PC-9 (cell line): ENCODE measurements around the gene RAMACL. TPM values are rescaled to one million over a fixed set of nuclear protein-coding genes. Genes with fewer than 3 reads are reported as not detected.

Experiments
- total RNA-seq: library from RNA; stranded (reverse); gene quantifications from 2 replicates; pipeline ENCODE4 v1.2.3, GENCODE V29; 2021

RAMACL gene
- total RNA-seq, 1 experiment from 2014 or later = 0.52 TPM

Other genes with a start within 250 kb of the RAMACL start
- 31.5 and 39.9 TPM in 2 replicates for gene SFT2D1, start 244.1 kb downstream of the RAMACL start, total RNA-seq
- 7.4 and 13.3 TPM in 2 replicates for gene MPC1, start 203.7 kb downstream of the RAMACL start, total RNA-seq
- gene RPS6KA2, start 40.6 kb upstream of the RAMACL start, total RNA-seq = 18.5 and 20.6 TPM in 2 replicates